OCI-LY1 (cell line): ENCODE data around the gene FADS2.
A peak's percentile ranks its signal among the peaks of the same experiment; 100 is the strongest.

Experiments used
- H2AFZ ChIP-seq: fragments of 200-600 bp; sonication (generic), shearing (Covaris generic); 2 replicates; pipeline ENCODE4 v1.6.0; 2014; ENCODE audit warnings: antibody characterized with exemption, mild to moderate bottlenecking, low read length
- H3F3A ChIP-seq: fragments of 200-600 bp; sonication (generic), shearing (Covaris generic); 2 replicates; pipeline ENCODE4 v1.6.0; 2014; ENCODE audit warnings: mild to moderate bottlenecking, antibody characterized with exemption, low read length, moderate library complexity; ENCODE audit not compliant: insufficient read depth
- H3K27ac ChIP-seq: fragments of 200-600 bp; sonication (generic); 2 replicates; pipeline ENCODE4 v1.5.1; 2014; ENCODE audit warnings: low read length, mixed run types, mild to moderate bottlenecking, low read depth; ENCODE audit not compliant: poor library complexity, severe bottlenecking
- H3K27me3 ChIP-seq: fragments of 200-600 bp; sonication (generic); 2 replicates; pipeline ENCODE4 v1.6.0; 2014; ENCODE audit warnings: antibody characterized with exemption, mild to moderate bottlenecking, low read length, moderate library complexity; ENCODE audit not compliant: insufficient read depth
- H3K36me3 ChIP-seq: fragments of 200-600 bp; sonication (generic); 2 replicates; pipeline ENCODE4 v1.6.1; 2014; ENCODE audit warnings: mild to moderate bottlenecking, antibody characterized with exemption, low read length, moderate library complexity, mixed read lengths; ENCODE audit not compliant: insufficient read depth
- H3K4me1 ChIP-seq: fragments of 200-600 bp; sonication (generic); 2 replicates; pipeline ENCODE4 v1.5.1; 2014; ENCODE audit warnings: mild to moderate bottlenecking, low read length, moderate library complexity; ENCODE audit not compliant: insufficient read depth, severe bottlenecking
- H3K4me2 ChIP-seq: fragments of 200-600 bp; sonication (generic), shearing (Covaris generic); 2 replicates; pipeline ENCODE4 v1.6.1; 2014; ENCODE audit warnings: low read length
- H3K4me3 ChIP-seq: fragments of 200-600 bp; sonication (generic); 2 replicates; pipeline ENCODE4 v1.5.1; 2014; ENCODE audit warnings: low read length, low read depth, mild to moderate bottlenecking, mixed read lengths; ENCODE audit not compliant: poor library complexity, severe bottlenecking
- H3K79me2 ChIP-seq: fragments of 200-600 bp; shearing (Covaris generic); 2 replicates; pipeline ENCODE4 v1.6.1; 2016; ENCODE audit warnings: mixed run types, low read length, mixed read lengths; ENCODE audit not compliant: insufficient read depth
- H3K9ac ChIP-seq: fragments of 200-600 bp; sonication (generic), shearing (Covaris generic); 2 replicates; pipeline ENCODE4 v1.6.1; 2014; ENCODE audit warnings: mild to moderate bottlenecking, low read length, mixed read lengths
- H3K9me2 ChIP-seq: fragments of 200-600 bp; sonication (generic), shearing (Covaris generic); 2 replicates; pipeline ENCODE4 v1.6.1; 2014; ENCODE audit warnings: low read depth, mild to moderate bottlenecking, low read length, mixed read lengths
- H3K9me3 ChIP-seq: fragments of 200-600 bp; shearing (Covaris generic); 2 replicates; pipeline ENCODE4 v1.6.1; 2014; ENCODE audit warnings: low read length, mixed read lengths
- H4K20me1 ChIP-seq: fragments of 200-600 bp; sonication (generic), shearing (Covaris generic); 2 replicates; pipeline ENCODE4 v1.6.0; 2016; ENCODE audit warnings: mild to moderate bottlenecking, low read length; ENCODE audit not compliant: insufficient read depth
- EZH2 ChIP-seq: fragments of 200-600 bp; sonication (generic), shearing (Covaris generic); IDR thresholded peaks from 2 replicates; pipeline ENCODE4 v1.8.0; 2017; ENCODE audit warnings: borderline replicate concordance, mixed run types, mild to moderate bottlenecking, antibody characterized with exemption, low read length, moderate library complexity, mixed read lengths
- TF ChIP-seq, protein P1 (sequence below): fragments of 200-600 bp; sonication (generic), shearing (Covaris generic); IDR thresholded peaks from 2 replicates; pipeline ENCODE4 v1.5.1; 2017; ENCODE audit warnings: mild to moderate bottlenecking, antibody characterized with exemption, low read length, moderate library complexity, mixed read lengths

The FADS2 gene

DNA sequence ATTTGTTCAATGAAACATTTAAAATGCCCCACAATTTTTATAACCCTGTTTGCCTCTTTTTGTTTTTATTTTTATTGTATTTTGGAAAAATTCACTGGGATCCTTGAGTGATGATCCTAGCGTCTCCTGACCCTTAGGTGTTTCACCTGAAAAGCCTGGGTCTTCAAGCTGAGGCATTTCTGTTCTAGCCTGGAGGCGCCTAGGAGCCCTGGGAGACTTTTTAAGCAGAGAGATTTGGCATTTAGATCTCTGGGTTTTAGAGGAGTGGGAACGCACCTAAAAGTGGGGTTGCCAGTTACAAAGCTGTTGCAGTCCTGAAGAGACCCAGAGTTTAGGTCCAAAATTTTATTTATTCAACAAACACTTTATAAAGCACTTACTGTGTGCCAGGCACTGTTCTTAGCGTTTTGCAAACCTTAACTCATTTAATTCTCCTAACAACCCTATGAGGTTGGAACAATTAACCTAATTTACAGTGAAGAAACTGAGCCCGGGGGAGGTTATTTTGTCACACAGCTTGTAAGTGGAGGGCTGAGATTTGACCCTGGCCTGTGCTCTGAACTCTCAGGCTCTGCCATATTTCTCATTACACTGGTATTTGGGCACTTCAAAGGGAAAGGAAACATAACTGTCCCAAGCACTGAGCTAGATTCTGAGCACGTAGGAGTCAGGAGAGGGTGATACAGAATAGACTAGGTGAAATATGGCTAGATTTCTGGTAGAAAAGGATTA lies 10.5 kb upstream of the FADS2 start:
- H2AFZ ChIP-seq: no peak overlapping the region
- H3K9me3 ChIP-seq: no peaks in the 10 kb centered on the region
- peak overlapping the region; percentile 91 for H3K4me2 ChIP-seq
- peak overlapping the region; percentile 21; the same call in 1 of the 2 replicates for H3K9ac ChIP-seq
- H3K79me2 ChIP-seq: no peaks in the 10 kb centered on the region
- TF ChIP-seq, protein P1, sequence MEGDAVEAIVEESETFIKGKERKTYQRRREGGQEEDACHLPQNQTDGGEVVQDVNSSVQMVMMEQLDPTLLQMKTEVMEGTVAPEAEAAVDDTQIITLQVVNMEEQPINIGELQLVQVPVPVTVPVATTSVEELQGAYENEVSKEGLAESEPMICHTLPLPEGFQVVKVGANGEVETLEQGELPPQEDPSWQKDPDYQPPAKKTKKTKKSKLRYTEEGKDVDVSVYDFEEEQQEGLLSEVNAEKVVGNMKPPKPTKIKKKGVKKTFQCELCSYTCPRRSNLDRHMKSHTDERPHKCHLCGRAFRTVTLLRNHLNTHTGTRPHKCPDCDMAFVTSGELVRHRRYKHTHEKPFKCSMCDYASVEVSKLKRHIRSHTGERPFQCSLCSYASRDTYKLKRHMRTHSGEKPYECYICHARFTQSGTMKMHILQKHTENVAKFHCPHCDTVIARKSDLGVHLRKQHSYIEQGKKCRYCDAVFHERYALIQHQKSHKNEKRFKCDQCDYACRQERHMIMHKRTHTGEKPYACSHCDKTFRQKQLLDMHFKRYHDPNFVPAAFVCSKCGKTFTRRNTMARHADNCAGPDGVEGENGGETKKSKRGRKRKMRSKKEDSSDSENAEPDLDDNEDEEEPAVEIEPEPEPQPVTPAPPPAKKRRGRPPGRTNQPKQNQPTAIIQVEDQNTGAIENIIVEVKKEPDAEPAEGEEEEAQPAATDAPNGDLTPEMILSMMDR: no peak
- no peak for TF ChIP-seq EZH2
- H3K4me3 ChIP-seq: peak overlapping the region; percentile 70
- no peak overlapping the region for H3K27ac ChIP-seq
- no peaks in the 10 kb centered on the region for H3F3A ChIP-seq
- no peaks in the 10 kb centered on the region for H4K20me1 ChIP-seq
- H3K4me1 ChIP-seq: peaks cover 19% of the 10 kb centered on the region
- no peaks in the 10 kb centered on the region for H3K9me2 ChIP-seq
- peaks cover 7% of the 10 kb centered on the region for H3K36me3 ChIP-seq
- no peaks in the 10 kb centered on the region for H3K27me3 ChIP-seq

DNA sequence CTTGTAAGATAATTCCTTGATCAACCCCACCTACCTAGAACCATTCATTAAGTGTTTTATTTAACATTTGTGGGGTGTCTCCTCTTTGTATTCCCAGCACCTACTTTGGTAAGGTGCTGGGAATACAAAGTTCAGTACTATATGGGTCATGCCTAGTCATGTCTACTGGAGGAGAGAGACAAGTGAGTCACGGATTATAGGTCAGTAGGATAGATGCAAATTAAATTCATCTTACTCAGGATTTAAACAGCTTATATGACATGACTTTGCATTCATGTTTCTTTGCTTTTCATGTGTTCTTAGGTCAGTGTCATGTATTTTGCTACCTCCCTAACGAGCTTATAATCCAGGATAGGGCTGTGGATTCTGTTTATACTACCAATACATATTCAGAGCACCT lies 7.9 kb upstream of the FADS2 start:
- Histone ChIP-seq H3K27ac (no peak overlapping the region), H4K20me1 (no peaks in the 10 kb centered on the region), H3K4me3 (no peak overlapping the region), H3K79me2 (no peaks in the 10 kb centered on the region), H3K27me3 (no peaks in the 10 kb centered on the region), H3K4me1 (peaks cover 12% of the 10 kb centered on the region), H2AFZ (no peak overlapping the region), H3K9ac (no peak overlapping the region), H3K9me2 (no peaks in the 10 kb centered on the region), H3K9me3 (no peaks in the 10 kb centered on the region), H3K4me2 (no peak overlapping the region), H3K36me3 (no peaks in the 10 kb centered on the region), H3F3A (no peaks in the 10 kb centered on the region)
- no peak for TF ChIP-seq EZH2
- TF ChIP-seq, protein P1: no peak

DNA sequence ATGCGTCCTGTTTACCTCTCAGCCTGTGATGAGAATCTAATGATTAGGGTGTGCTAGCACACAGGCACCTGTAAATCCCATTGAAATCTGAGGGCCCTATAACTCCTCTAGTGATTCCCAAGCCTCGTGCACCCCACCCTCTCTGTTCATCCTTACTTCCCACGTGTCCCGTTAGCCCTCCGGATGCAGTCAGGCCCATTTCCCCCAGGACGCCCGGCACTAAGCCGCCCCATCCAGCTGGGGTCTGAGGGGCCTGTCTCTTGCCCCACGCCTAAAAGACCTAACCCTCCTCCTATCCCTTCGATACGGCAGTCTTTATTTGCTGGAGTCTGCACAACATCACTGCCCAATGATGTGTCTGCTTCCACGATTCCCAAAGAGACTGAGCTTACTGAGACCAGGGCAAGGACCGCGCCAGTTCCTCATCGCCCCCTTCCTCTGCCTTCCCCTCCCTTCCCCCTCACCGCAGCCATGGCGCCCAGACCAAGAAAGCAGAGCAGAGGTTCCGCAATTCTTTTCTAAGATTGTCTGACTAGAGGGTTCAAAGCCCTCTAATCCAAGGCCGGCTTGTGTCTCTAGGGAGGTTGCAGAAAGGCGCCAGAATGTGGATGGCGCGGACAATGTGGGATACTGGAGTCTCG lies 1.1 kb upstream of the FADS2 start:
- peak overlapping the region; percentile 96 for H3K27ac ChIP-seq
- peak overlapping the region; percentile 71 for H3K4me2 ChIP-seq
- H3K79me2 ChIP-seq: peaks cover 10% of the 10 kb centered on the region; the same call in 1 of the 2 replicates
- peaks cover 7% of the 10 kb centered on the region; the same call in 1 of the 2 replicates for H3K36me3 ChIP-seq
- no peaks in the 10 kb centered on the region for H3K9me2 ChIP-seq
- peaks cover 44% of the 10 kb centered on the region for H3K4me1 ChIP-seq
- H3K9ac ChIP-seq: peak overlapping the region; percentile 80
- H4K20me1 ChIP-seq: no peaks in the 10 kb centered on the region
- peak overlapping the region; percentile 72 for H3K4me3 ChIP-seq
- no peaks in the 10 kb centered on the region for H3F3A ChIP-seq
- H2AFZ ChIP-seq: no peak overlapping the region
- no peaks in the 10 kb centered on the region for H3K27me3 ChIP-seq
- no peaks in the 10 kb centered on the region for H3K9me3 ChIP-seq
- TF ChIP-seq EZH2: no peak
- TF ChIP-seq, protein P1: no peak
